Bone marrow (tissue), 2 donors: ENCODE data around the gene PDZD4.

Source experiments
- DNase-seq, 2 donors: peaks; one replicate each; lab custom pipeline; 2025; lab: John Stamatoyannopoulos, UW

The PDZD4 gene

DNA sequence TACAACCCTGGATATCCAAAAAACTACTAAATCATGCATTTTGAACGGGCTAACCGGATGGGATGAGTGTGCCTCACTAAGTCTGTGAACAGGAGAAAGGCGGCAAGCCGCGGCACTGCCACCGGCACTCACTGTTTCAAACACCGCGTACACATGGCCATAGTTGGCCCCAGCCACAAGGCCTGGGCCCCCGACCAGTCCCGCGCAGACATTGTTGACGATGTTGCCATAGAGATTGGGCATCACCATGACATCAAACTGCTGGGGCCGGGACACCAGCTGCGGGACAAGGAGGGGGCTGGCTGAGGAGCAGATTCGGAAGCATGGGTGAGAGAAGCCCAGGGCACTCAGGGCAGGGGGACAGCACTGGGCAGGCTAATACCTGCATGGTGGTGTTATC is 43.7 kb downstream of the PDZD4 start:
- DNase-seq: no peak

DNA sequence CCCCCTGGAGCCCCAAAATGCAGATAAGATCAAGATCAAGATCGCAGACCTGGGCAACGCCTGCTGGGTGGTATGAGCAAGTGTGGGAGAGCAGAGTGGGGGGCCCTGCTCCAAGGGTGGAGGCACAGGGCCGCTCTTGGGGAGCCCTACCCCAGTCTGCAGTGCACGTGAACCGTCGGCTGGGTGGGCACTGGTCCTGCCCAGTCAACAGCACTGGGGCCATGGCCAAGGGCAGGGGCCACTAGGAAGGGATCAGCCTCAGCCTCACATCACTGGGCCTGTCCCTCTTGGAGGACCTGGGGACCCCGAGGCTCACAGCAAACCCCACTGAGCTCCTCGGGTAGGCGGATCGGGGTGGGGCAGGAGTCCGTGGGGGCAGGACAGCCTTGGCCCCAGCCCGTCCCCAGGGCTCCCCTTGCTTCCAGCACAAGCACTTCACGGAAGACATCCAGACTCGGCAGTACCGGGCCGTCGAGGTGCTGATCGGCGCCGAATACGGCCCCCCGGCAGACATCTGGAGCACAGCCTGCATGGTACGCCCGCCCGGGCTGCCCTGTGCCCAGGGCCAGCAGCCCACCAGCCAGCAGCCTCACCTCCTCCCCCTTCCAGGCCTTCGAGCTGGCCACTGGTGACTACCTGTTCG is 45.9 kb downstream of the PDZD4 start:
- no peak for DNase-seq

GRCh38 chrX:153783378-153784013 is 46.8 kb downstream of the PDZD4 start:
- no peak for DNase-seq

- DNase-seq: no peak
Measured at GRCh38 chrX:153782871-153783270, 47.5 kb downstream of the PDZD4 start.

DNA sequence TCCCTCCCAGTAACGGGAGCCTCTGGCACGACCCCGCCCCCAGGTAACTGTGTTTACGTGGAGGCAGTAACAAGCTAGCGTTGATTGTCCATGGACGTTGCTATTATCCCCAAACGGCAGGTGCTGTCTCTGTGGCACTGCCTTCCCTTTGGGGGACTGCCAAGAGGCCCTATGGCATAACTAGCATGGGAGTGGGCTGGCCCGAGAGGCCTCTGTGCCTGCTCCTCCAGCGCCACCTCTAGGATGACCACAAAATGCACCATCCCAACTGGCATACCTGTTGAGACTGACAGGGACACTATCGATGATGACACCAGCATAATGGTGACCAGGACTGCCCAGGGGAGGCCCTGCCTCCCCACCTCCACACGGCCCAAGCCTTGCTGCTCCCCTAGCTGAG is 48.0 kb downstream of the PDZD4 start:
- no peak for DNase-seq

- DNase-seq: no peak
Measured at GRCh38 chrX:153781428-153782047, 48.8 kb downstream of the PDZD4 start.

GRCh38 chrX:153780678-153781427 is 49.5 kb downstream of the PDZD4 start, which contains the start of gene SRPK3:
Gene SRPK3 (plus strand): TSS chrX:153781041. CDS start chrX:153781087, 46 bp downstream.
- DNase-seq: no peak

- DNase-seq: no peak
Measured at GRCh38 chrX:153779891-153780677, 50.3 kb downstream of the PDZD4 start.

GRCh38 chrX:153778684-153779101 is 51.7 kb downstream of the PDZD4 start:
- DNase-seq: no peak

DNA sequence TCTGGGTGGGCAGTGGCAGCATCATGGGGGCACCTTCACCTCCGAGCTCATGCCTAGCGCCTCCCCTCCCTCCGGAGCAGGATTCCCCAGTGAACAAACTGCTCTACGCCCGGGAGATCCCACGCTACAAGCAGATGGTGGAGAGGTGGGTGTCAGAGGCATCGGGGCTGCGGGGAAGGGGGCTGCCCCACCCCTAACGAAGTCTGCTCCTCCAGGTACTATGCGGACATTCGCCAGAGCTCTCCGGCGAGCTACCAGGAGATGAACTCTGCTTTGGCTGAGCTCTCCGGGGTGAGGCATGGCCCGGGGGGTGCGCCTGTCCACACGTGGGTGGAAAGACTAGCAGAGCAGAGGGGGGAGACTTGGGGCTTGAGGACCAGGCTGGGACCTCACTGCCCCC is 52.2 kb downstream of the PDZD4 start:
- DNase-seq: no peak

GRCh38 chrX:153777261-153778090 is 52.9 kb downstream of the PDZD4 start:
- no peak for DNase-seq

DNA sequence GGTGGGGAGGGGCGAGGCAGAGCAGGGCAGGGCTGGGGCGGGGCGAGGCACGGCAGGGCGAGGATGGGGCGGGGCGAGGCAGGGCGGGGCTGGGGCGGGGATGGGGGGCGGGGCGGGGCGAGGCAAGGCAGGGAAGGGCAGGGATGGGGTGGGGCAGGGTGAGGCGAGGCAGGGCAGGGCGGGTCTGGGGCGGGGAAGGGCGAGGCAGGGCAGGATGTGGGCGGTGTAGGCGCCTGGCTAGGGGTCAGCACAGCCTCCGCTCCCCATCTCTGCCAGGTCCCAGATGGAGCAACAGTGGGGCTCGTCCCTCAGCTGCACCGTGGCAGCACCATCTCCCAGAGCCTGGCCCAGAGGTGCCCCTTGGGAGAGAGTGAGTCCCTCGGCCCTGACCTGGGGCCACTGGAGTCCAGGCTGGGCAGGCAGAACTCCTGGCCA is 53.7 kb downstream of the PDZD4 start:
- DNase-seq: no peak

DNA sequence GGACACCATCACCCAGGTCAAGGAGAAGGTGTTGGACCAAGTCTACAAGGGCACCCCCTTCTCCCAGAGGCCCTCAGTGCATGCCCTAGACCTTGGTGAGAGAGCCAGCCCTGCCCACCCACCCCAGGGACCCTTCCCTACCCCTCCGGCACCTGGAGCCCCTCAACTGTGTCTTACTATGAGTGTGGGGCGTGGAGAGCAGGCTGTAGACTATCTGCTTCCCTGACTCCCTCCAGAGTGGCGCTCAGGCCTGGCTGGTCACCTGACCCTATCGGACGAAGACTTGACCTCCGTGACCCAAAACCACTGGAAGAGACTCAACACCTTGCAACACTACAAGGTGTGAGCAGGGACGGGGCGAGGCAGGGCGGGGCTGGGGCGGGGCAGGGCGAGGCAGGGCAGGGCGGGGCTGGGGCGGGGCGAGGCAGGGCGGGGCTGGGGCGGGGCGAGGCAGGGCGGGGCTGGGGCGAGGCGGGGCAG is 54.2 kb downstream of the PDZD4 start:
- no peak for DNase-seq

GRCh38 chrX:153775293-153776119 is 54.8 kb downstream of the PDZD4 start:
- DNase-seq: no peak

- DNase-seq: no peak
Measured at GRCh38 chrX:153774576-153775292, 55.6 kb downstream of the PDZD4 start.

- no peak for DNase-seq
Measured at GRCh38 chrX:153773741-153774575, 56.4 kb downstream of the PDZD4 start.

GRCh38 chrX:153773218-153773611 is 57.1 kb downstream of the PDZD4 start:
- DNase-seq: no peak
